ENCODE measurements around the gene GTSF1L.
"Not testable (repeated sequence)": the region's sequence is repeated elsewhere in the genome, so short reads cannot be mapped to it uniquely, and the experiment has no call there.

GTSF1L gene

GRCh38 chr20:43726811-43727338, at the start of gene GTSF1L:
TSS of gene GTSF1L (minus strand) at chr20:43727002. CDS start at chr20:43726694, 308 bp downstream.
- no peak for DNase-seq (ENCODE audit: low read depth in 3 of 3)

GRCh38 chr20:43774754-43775153, 48.0 kb upstream of the GTSF1L start:
- no peak for DNase-seq (ENCODE audit: low read depth in 3 of 3)

GRCh38 chr20:43771503-43772190, 44.8 kb upstream of the GTSF1L start:
- DNase-seq (ENCODE audit: low read depth in 3 of 3), result no peak

- no peak for DNase-seq (ENCODE audit: low read depth in 3 of 3)
These were observed 43.5 kb upstream of the GTSF1L start for GRCh38 chr20:43770342-43770741.

GRCh38 chr20:43767686-43768474, 41.1 kb upstream of the GTSF1L start:
- DNase-seq (ENCODE audit: low read depth in 3 of 3), result no peak

GRCh38 chr20:43766917-43767316, 40.1 kb upstream of the GTSF1L start:
- no peak for DNase-seq (ENCODE audit: low read depth in 3 of 3)

GRCh38 chr20:43766385-43766784, 39.6 kb upstream of the GTSF1L start:
- DNase-seq (ENCODE audit: low read depth in 3 of 3), result no peak

GRCh38 chr20:43765916-43766315, 39.1 kb upstream of the GTSF1L start:
- no peak for DNase-seq (ENCODE audit: low read depth in 3 of 3)

GRCh38 chr20:43762911-43763310, 36.1 kb upstream of the GTSF1L start:
- no peak for DNase-seq (ENCODE audit: low read depth in 3 of 3)

- no peak for DNase-seq (ENCODE audit: low read depth in 3 of 3)
These were observed 34.9 kb upstream of the GTSF1L start for GRCh38 chr20:43761386-43762340.

GRCh38 chr20:43757888-43758287, 31.1 kb upstream of the GTSF1L start:
- not testable (repeated sequence) for DNase-seq (ENCODE audit: low read depth in 3 of 3)

- no peak for DNase-seq (ENCODE audit: low read depth in 3 of 3)
These were observed 29.0 kb upstream of the GTSF1L start for GRCh38 chr20:43755851-43756250.

GRCh38 chr20:43755390-43755789, 28.6 kb upstream of the GTSF1L start:
- no peak for DNase-seq (ENCODE audit: low read depth in 3 of 3)

GRCh38 chr20:43752561-43753301, 25.9 kb upstream of the GTSF1L start:
- no peak for DNase-seq (ENCODE audit: low read depth in 3 of 3)

- DNase-seq (ENCODE audit: low read depth in 3 of 3), result no peak
These were observed 25.2 kb upstream of the GTSF1L start for GRCh38 chr20:43752051-43752360.

GRCh38 chr20:43751167-43752050, 24.6 kb upstream of the GTSF1L start:
- DNase-seq (ENCODE audit: low read depth in 3 of 3), result peak; percentile 31 to 63 (median 48)

GRCh38 chr20:43750774-43751166, 24.0 kb upstream of the GTSF1L start:
- DNase-seq (ENCODE audit: low read depth in 3 of 3), result no peak

- DNase-seq (ENCODE audit: low read depth in 3 of 3), result peak; percentile 63 to 85 (median 79)
These were observed 23.0 kb upstream of the GTSF1L start for GRCh38 chr20:43749734-43750294.

GRCh38 chr20:43748274-43748673, 21.5 kb upstream of the GTSF1L start:
- no peak for DNase-seq (ENCODE audit: low read depth in 3 of 3)

Measured in stimulated activated CD4-positive, alpha-beta T cell treated with anti-CD3 and anti-CD28 coated beads, TNF-alpha, amount 100 ng/mL, for 48 hours (primary cell).